Nephron progenitor cell (in vitro differentiated cells): ENCODE data around the gene CTNNA3.
A peak's percentile ranks its signal among the peaks of the same experiment; 100 is the strongest.

Experiments used
- DNase-seq: peaks from one replicate; pipeline ENCODE4 v3.0.0; 2021
- H3K27ac Mint-ChIP-seq: 2 replicates; pipeline ENCODE4 v1.8.0; 2021; ENCODE audit warnings: mild to moderate bottlenecking, moderate library complexity, mixed read lengths
- H3K27me3 Mint-ChIP-seq: 2 replicates; pipeline ENCODE4 v1.8.0; 2021; ENCODE audit warnings: mild to moderate bottlenecking, low read depth, mixed read lengths; ENCODE audit not compliant: poor library complexity
- H3K36me3 Mint-ChIP-seq: 2 replicates; pipeline ENCODE4 v1.8.0; 2021; ENCODE audit warnings: low read depth, mixed read lengths
- H3K4me1 Mint-ChIP-seq: 2 replicates; pipeline ENCODE4 v1.8.0; 2021; ENCODE audit warnings: mixed read lengths
- H3K4me3 Mint-ChIP-seq: 2 replicates; pipeline ENCODE4 v1.8.0; 2021; ENCODE audit warnings: mild to moderate bottlenecking, moderate library complexity, mixed read lengths
- H3K9me3 Mint-ChIP-seq: 2 replicates; pipeline ENCODE4 v1.8.0; 2021; ENCODE audit warnings: mild to moderate bottlenecking, moderate library complexity, mixed read lengths
- CTCF ChIP-seq: fragments of 200-600 bp; sonication (generic); IDR thresholded peaks from 2 replicates; pipeline ENCODE4 v1.5.0; 2021; ENCODE audit warnings: antibody characterized with exemption

CTNNA3 gene

GRCh38 chr10:66996996-66997395, 699.0 kb downstream of the CTNNA3 start:
- no peaks in the 10 kb centered on the region for H3K9me3 Mint-ChIP-seq
- no peak overlapping the region for H3K27ac Mint-ChIP-seq
- no peak for TF ChIP-seq CTCF
- DNase-seq = no peak
- no peaks in the 10 kb centered on the region for H3K36me3 Mint-ChIP-seq
- H3K27me3 Mint-ChIP-seq = no peaks in the 10 kb centered on the region
- no peaks in the 10 kb centered on the region for H3K4me1 Mint-ChIP-seq
- H3K4me3 Mint-ChIP-seq = no peak overlapping the region

- no peaks in the 10 kb centered on the region for H3K9me3 Mint-ChIP-seq
- TF ChIP-seq CTCF = no peak
- no peaks in the 10 kb centered on the region for H3K4me1 Mint-ChIP-seq
These were observed 705.7 kb downstream of the CTNNA3 start for GRCh38 chr10:66990143-66990830.

GRCh38 chr10:66983475-66983818, 712.5 kb downstream of the CTNNA3 start:
- Mint-ChIP-seq H3K4me1 (no peaks in the 10 kb centered on the region), H3K4me3 (no peak overlapping the region), H3K9me3 (no peaks in the 10 kb centered on the region), H3K36me3 (no peaks in the 10 kb centered on the region), H3K27me3 (peaks cover 5% of the 10 kb centered on the region), H3K27ac (no peak overlapping the region)
- no peak for DNase-seq
- no peak for TF ChIP-seq CTCF

More at GRCh38 chr10:66990143-66990830, 705.7 kb downstream of the CTNNA3 start:
- DNase-seq = no peak
- no peaks in the 10 kb centered on the region for H3K36me3 Mint-ChIP-seq
- H3K4me3 Mint-ChIP-seq = no peak overlapping the region
- H3K27me3 Mint-ChIP-seq = no peaks in the 10 kb centered on the region
- H3K27ac Mint-ChIP-seq = no peak overlapping the region

DNA sequence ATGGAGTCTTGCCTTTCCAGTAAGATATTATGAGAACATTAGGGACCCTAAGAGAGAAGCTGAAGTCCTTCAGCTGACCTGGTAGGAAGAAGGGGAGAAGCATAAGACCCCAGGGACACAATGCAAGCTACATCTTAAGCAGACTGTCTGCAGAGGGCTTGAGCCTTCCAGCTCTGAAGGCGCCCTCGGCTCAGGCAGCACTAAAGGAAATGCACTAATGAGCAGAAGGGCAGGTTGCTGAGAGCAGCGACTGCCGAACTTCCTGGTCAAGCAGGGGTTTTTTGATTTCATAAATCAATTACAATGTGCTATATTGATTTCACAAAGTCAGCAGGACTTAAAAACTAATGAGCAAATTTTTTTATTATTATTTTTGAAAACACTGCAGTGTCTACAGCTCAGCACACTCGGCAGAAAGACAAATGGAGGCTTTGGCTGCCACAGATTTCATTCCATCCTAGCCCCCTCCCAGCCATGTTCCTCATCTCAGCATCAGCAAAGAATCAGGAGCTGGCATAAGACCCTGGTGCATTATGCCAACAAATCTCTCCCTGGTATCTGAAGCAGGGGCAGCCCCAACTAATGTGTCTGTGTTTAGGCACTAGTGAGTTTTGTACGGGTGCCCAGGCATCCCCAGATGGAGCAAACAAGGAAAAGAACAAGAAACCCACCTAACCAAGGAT, 713.1 kb downstream of the CTNNA3 start:
- peak; percentile 4 for DNase-seq

GRCh38 chr10:66982053-66982420, 714.0 kb downstream of the CTNNA3 start:
- H3K4me3 Mint-ChIP-seq = no peak overlapping the region
- no peak overlapping the region for H3K27ac Mint-ChIP-seq
- DNase-seq = no peak
- peaks cover 5% of the 10 kb centered on the region for H3K27me3 Mint-ChIP-seq
- no peaks in the 10 kb centered on the region for H3K36me3 Mint-ChIP-seq
- no peaks in the 10 kb centered on the region for H3K4me1 Mint-ChIP-seq
- TF ChIP-seq CTCF = no peak
- no peaks in the 10 kb centered on the region for H3K9me3 Mint-ChIP-seq

More for the DNA sequence above, 713.1 kb downstream of the CTNNA3 start:
- Mint-ChIP-seq H3K4me3 (no peak overlapping the region), H3K4me1 (no peaks in the 10 kb centered on the region), H3K9me3 (no peaks in the 10 kb centered on the region), H3K27ac (no peak overlapping the region), H3K27me3 (peaks cover 5% of the 10 kb centered on the region), H3K36me3 (no peaks in the 10 kb centered on the region)
- TF ChIP-seq CTCF = no peak
